Measurements from ENCODE around the gene ARL9. TPM values are rescaled to one million over a fixed set of nuclear protein-coding genes. Genes with fewer than 3 reads are reported as not detected.

ARL9 gene
- total RNA-seq, 1 experiment from 2014 or later, result 0.22 TPM

- DNase-seq (ENCODE audit: low read depth), result no peak
Measured at GRCh38 chr4:56531823-56532222, 26.2 kb downstream of the ARL9 start.

GRCh38 chr4:56532239-56532638 lies 26.6 kb downstream of the ARL9 start:
- DNase-seq (ENCODE audit: low read depth), result no peak

- DNase-seq (ENCODE audit: low read depth), result no peak
Measured at GRCh38 chr4:56535915-56536314, 30.3 kb downstream of the ARL9 start.

- DNase-seq (ENCODE audit: low read depth), result no peak
Measured at GRCh38 chr4:56537147-56537546, 31.6 kb downstream of the ARL9 start.

- no peak for DNase-seq (ENCODE audit: low read depth)
Measured at GRCh38 chr4:56540826-56541225, 35.2 kb downstream of the ARL9 start.

- DNase-seq (ENCODE audit: low read depth), result peak; percentile 77
Measured at GRCh38 chr4:56544573-56545131, 39.1 kb downstream of the ARL9 start.

GRCh38 chr4:56550642-56551041 lies 45.1 kb downstream of the ARL9 start:
- no peak for DNase-seq (ENCODE audit: low read depth)

GRCh38 chr4:56551516-56551915 lies 45.9 kb downstream of the ARL9 start:
- no peak for DNase-seq (ENCODE audit: low read depth)

GRCh38 chr4:56552273-56552672 lies 46.7 kb downstream of the ARL9 start:
- DNase-seq (ENCODE audit: low read depth), result peak; percentile 4

- DNase-seq (ENCODE audit: low read depth), result peak; percentile 45
Measured at GRCh38 chr4:56570041-56570440, 64.5 kb downstream of the ARL9 start.

Other genes with a start within 250 kb of the ARL9 start
- 4.6 and 7.3 TPM in 2 replicates for gene AASDH, start 118.3 kb upstream of the ARL9 start, total RNA-seq (2014; rRNA removed; shearing (Covaris generic))
- 15.0 and 21.6 TPM in 2 replicates for gene PPAT, start 70.2 kb upstream of the ARL9 start, total RNA-seq (2014; rRNA removed; shearing (Covaris generic))
- 62.0 and 68.5 TPM in 2 replicates for gene PAICS, start 69.5 kb upstream of the ARL9 start, total RNA-seq (2014; rRNA removed; shearing (Covaris generic))
- 55.3 and 70.9 TPM in 2 replicates for gene SRP72, start 38.2 kb upstream of the ARL9 start, total RNA-seq (2014; rRNA removed; shearing (Covaris generic))
- 4.3 and 5.6 TPM in 2 replicates for gene HOPX, start 175.5 kb downstream of the ARL9 start, total RNA-seq (2014; rRNA removed; shearing (Covaris generic))

Measured in M059J (cell line).